GM12878 (cell line): Measurements from ENCODE around the gene ABCA4. TPM values are rescaled to one million over a fixed set of nuclear protein-coding genes. Genes with fewer than 3 reads are reported as not detected.

Experiments
- ATAC-seq: fragments of 200-7000 bp; cut with Tn5 transposase; 3 replicates; pipeline ENCODE4 v1.9.1; 2020; ENCODE audit warnings: mild to moderate bottlenecking, moderate library complexity
- BruUV-seq: library from RNA; stranded (reverse); fragments of 400-500 nt; replicated peaks from 2 replicates; lab custom pipeline; 2021; lab: Mats Ljungman, UMichigan
- CTCF ChIA-PET: fragments of 300-600 bp; sonication (Branson Sonifier 250); formaldehyde crosslinking; extraction: SDS; loops from one replicate; lab custom pipeline; 2021; ENCODE audit warnings: inconsistent platforms; lab: Yijun Ruan, JAX
- POLR2A ChIA-PET: fragments of 350-600 bp; formaldehyde crosslinking; extraction: SDS; loops from one replicate; lab custom pipeline; 2021; ENCODE audit warnings: inconsistent platforms; lab: Charles Lee
- RAD21 ChIA-PET: fragments of 300-600 bp; sonication (Branson Sonifier 250); formaldehyde crosslinking; loops from one replicate; lab custom pipeline; 2023; ENCODE audit warnings: antibody characterized with exemption; ENCODE audit not compliant: unreplicated experiment; lab: Charles Lee
- SMC1A ChIA-PET: fragments of 300-600 bp; sonication (Branson Sonifier 250); formaldehyde crosslinking; loops from one replicate; lab custom pipeline; 2023; ENCODE audit not compliant: unreplicated experiment, uncharacterized antibody; lab: Charles Lee
- DNase-seq: peaks from one replicate; pipeline ENCODE4 v3.0.0-alpha.2; 2011; ENCODE audit warnings: low read depth, low spot score
- FAIRE-seq: peaks from 3 replicates; lab custom pipeline; 2011; peaks lifted over from hg19 to GRCh38; lab: Jason Lieb, UNC
- H2AFZ ChIP-seq: 2 replicates; pipeline ENCODE4 v1.6.0; 2011; ENCODE audit warnings: low read depth, low read length, control low read depth; ENCODE audit not compliant: control insufficient read depth
- H3K27ac ChIP-seq: 2 replicates; pipeline ENCODE4 v1.5.1; 2011; ENCODE audit warnings: control low read depth; ENCODE audit not compliant: control insufficient read depth, insufficient read depth
- H3K27me3 ChIP-seq, 2 experiments: replicated peaks in 1 of 2; 2 replicates each; pipeline versions ENCODE4 v1.6.0 to v1.6.1; 2011; ENCODE audit warnings: low read length in 1 of 2; ENCODE audit not compliant: control insufficient read depth in 2 of 2, insufficient read depth in 2 of 2
- H3K36me3 ChIP-seq, 2 experiments: 2 replicates each; pipeline ENCODE4 v1.5.1; 2011; ENCODE audit warnings: low read length in 1 of 2; ENCODE audit not compliant: control insufficient read depth in 2 of 2, insufficient read depth in 2 of 2
- H3K4me1 ChIP-seq: 2 replicates; pipeline ENCODE4 v1.6.1; 2011; ENCODE audit warnings: mild to moderate bottlenecking, low read length, moderate library complexity, mixed read lengths; ENCODE audit not compliant: control insufficient read depth, insufficient read depth
- H3K4me2 ChIP-seq: 2 replicates; pipeline ENCODE4 v1.6.0; 2011; ENCODE audit warnings: control low read depth; ENCODE audit not compliant: control insufficient read depth, insufficient read depth
- H3K4me3 ChIP-seq: fragments of 200-600 bp; sonication (generic); 2 replicates; pipeline ENCODE4 v1.5.1; 2016
- H3K79me2 ChIP-seq: 2 replicates; pipeline ENCODE4 v1.6.0; 2011; ENCODE audit warnings: low read length; ENCODE audit not compliant: control insufficient read depth, insufficient read depth
- H3K9ac ChIP-seq: 2 replicates; pipeline ENCODE4 v1.8.0; 2011; ENCODE audit warnings: low read length, control low read depth, mixed read lengths; ENCODE audit not compliant: control insufficient read depth, insufficient read depth
- H3K9me3 ChIP-seq: replicated peaks from 3 replicates; pipeline ENCODE4 v1.5.1; 2011; ENCODE audit warnings: mild to moderate bottlenecking, low read length; ENCODE audit not compliant: control insufficient read depth, insufficient read depth
- H4K20me1 ChIP-seq: 2 replicates; pipeline ENCODE4 v1.6.0; 2011; ENCODE audit not compliant: control insufficient read depth, insufficient read depth
- CHD4 ChIP-seq: fragments of 200-600 bp; sonication (generic); IDR thresholded peaks from 2 replicates; pipeline ENCODE4 v1.6.1; 2016; ENCODE audit warnings: mild to moderate bottlenecking
- DPF2 ChIP-seq: fragments of 450-650 bp; IDR thresholded peaks from 2 replicates; pipeline ENCODE4 v1.6.1; 2017; ENCODE audit warnings: mild to moderate bottlenecking
- E2F4 ChIP-seq: IDR thresholded peaks from 2 replicates; pipeline ENCODE4 v1.6.1; 2012; ENCODE audit warnings: low read depth, low read length, improper control_type of control experiment
- HDAC2 ChIP-seq: fragments of 200-600 bp; sonication (generic); IDR thresholded peaks from 2 replicates; pipeline ENCODE4 v1.6.1; 2017
- MAX ChIP-seq: IDR thresholded peaks from 2 replicates; pipeline ENCODE4 v1.6.1; 2012; ENCODE audit warnings: low read depth, low read length, improper control_type of control experiment
- MTA3 ChIP-seq: IDR thresholded peaks from 2 replicates; pipeline ENCODE4 v1.6.1; 2012; ENCODE audit warnings: low read length, inconsistent platforms, borderline replicate concordance
- NRF1 ChIP-seq: conservative IDR thresholded peaks from 2 replicates; pipeline ENCODE4 v1.6.1; 2011; ENCODE audit warnings: mild to moderate bottlenecking, low read depth, low read length, improper control_type of control experiment
- RAD21 ChIP-seq: IDR thresholded peaks from 2 replicates; pipeline ENCODE4 v1.6.1; 2011; ENCODE audit warnings: mild to moderate bottlenecking, low read depth, low read length, moderate library complexity; ENCODE audit not compliant: insufficient read depth
- RAD51 ChIP-seq: fragments of 450-650 bp; IDR thresholded peaks from 2 replicates; pipeline ENCODE4 v1.6.1; 2016; ENCODE audit warnings: moderate library complexity, mild to moderate bottlenecking, inconsistent platforms
- RCOR1 ChIP-seq: conservative IDR thresholded peaks from 2 replicates; pipeline ENCODE4 v1.6.1; 2012; ENCODE audit warnings: low read depth, low read length, improper control_type of control experiment
- SP1 ChIP-seq: IDR thresholded peaks from one replicate; pipeline ENCODE4 v1.6.1; 2011; ENCODE audit warnings: low read depth, low read length
- STAT3 ChIP-seq: IDR thresholded peaks from 2 replicates; pipeline ENCODE4 v1.6.1; 2011; ENCODE audit warnings: low read depth, low read length, improper control_type of control experiment
- TARDBP ChIP-seq: IDR thresholded peaks from 2 replicates; pipeline ENCODE4 v1.6.1; 2016; ENCODE audit warnings: borderline replicate concordance
- USF1 ChIP-seq: IDR thresholded peaks from 2 replicates; pipeline ENCODE4 v1.6.1; 2011; ENCODE audit warnings: borderline replicate concordance, low read depth, mild to moderate bottlenecking, moderate library complexity, mixed read lengths, low read length; ENCODE audit not compliant: insufficient read depth; ENCODE audit errors: extremely low read length
- WGBS: methylation state at CpG from one replicate; pipeline ENCODE4 v1.1.6; 2016; ENCODE audit warnings: low lambda C conversion rate; ENCODE audit not compliant: insufficient replicate concordance, insufficient coverage; ENCODE audit errors: missing lambda C conversion rate; 5-methylcytosine and 5-hydroxymethylcytosine counted together
- in situ Hi-C: fragments of 300-500 bp; cut with MboI; formaldehyde crosslinking; loops from 9 replicates; pipeline ENCODE4 v1.14.3; 2018; ENCODE audit warnings: mixed read lengths
- intact Hi-C: fragments of 100-400 bp; cut with micrococcal nuclease; formaldehyde crosslinking; loops from one replicate; pipeline ENCODE4 v1.14.2; 2022; ENCODE audit not compliant: unreplicated experiment
- polyA plus RNA-seq, 11 experiments: library from polyadenylated mRNA; depleted of rRNA in 4 of 11; unstranded in 6 of 11; stranded (reverse) in 5 of 11; fragments of >200 nt; fragmentation: Nextera tagmentation in 4 of 11; fragmentation: Illumina TruSeq in 1 of 11; extraction: Ambion mirVana in 4 of 11; extraction: Trizol in 1 of 11; gene quantifications; 1 replicate in 1 of 11; 2 replicates in 10 of 11; pipeline versions ENCODE4 v1.2.1 to v1.2.3, GENCODE V29; 2011 to 2016; ENCODE audit warnings: inconsistent platforms in 2 of 11, missing spikeins in 2 of 11, low read depth in 1 of 11
- total RNA-seq, 4 experiments: library from RNA; depleted of rRNA in 3 of 4; stranded (reverse); fragments of >200 nt in 3 of 4; fragmentation: Illumina TruSeq in 1 of 4; extraction: Trizol in 1 of 4; gene quantifications; 2 replicates each; pipeline versions ENCODE4 v1.2.1 to v1.2.3, GENCODE V29; 2013 to 2021

The ABCA4 gene
- total and polyA plus RNA-seq, 10 of the 15 experiments (the other 5 are each of a cell fraction or from before 2014, with no cell fraction given) = 0.03 to 0.28 (median 0.11) TPM; not detected in 3

- H3K79me2 ChIP-seq = no peaks in the 10 kb centered on the region
- ChIA-PET CTCF (no interaction called here), SMC1A (no interaction called here), POLR2A (no interaction called here), RAD21 (interaction anchor here (0.6 kb wide), 1 partner anchor 677 kb away, joined by 3 read pairs; no protein-coding TSS in a partner anchor)
- H3K9ac ChIP-seq = no peak overlapping the region
- H3K27me3 ChIP-seq = peaks cover 0 to 7% of the 10 kb centered on the region in 2 experiments; a peak in 2 of 4 replicates
- 44% methylated on average over 11 of the region's 11 CpGs for WGBS
- FAIRE-seq (no peak), DNase-seq (no peak), ATAC-seq (no peak)
- no peak overlapping the region for H3K4me3 ChIP-seq
- H3K4me1 ChIP-seq = no peaks in the 10 kb centered on the region
- intact Hi-C loops = no loop called here
- no peak overlapping the region for H2AFZ ChIP-seq
- BruUV-seq = no TSS peak
- H3K4me2 ChIP-seq = no peak overlapping the region
- no peaks in the 10 kb centered on the region for H4K20me1 ChIP-seq
- no peaks in the 10 kb centered on the region for H3K9me3 ChIP-seq
- no peak overlapping the region for H3K27ac ChIP-seq
- TF ChIP-seq SP1 (no peak), STAT3 (no peak), MAX (no peak), NRF1 (no peak), RAD51 (no peak), CHD4 (no peak), E2F4 (no peak), TARDBP (no peak), RCOR1 (no peak), DPF2 (no peak), MTA3 (no peak), USF1 (no peak), RAD21 (no peak), HDAC2 (no peak)
- TF ChIP-seq, all 136 proteins: peak for 0
- in situ Hi-C loops = loop anchor here (5.0 kb wide), 1 partner anchor 47 kb away; no protein-coding TSS in a partner anchor
- no peaks in the 10 kb centered on the region for H3K36me3 ChIP-seq
Observed at GRCh38 chr1:94119796-94120569, 965 bp downstream of the ABCA4 start.
